ENCODE measurements around the gene PHACTR2. TPM values are rescaled to one million over a fixed set of nuclear protein-coding genes. Genes with fewer than 3 reads are reported as not detected.
"Not testable (repeated sequence)": the region's sequence is repeated elsewhere in the genome, so short reads cannot be mapped to it uniquely, and the experiment has no call there.

The PHACTR2 gene
- total RNA-seq, result 100 to 1,000 TPM in 1 of 4 donors, 10 to 100 TPM in 3; 50.8 to 102 (median 65.1) TPM

- peak; percentile 85 for ATAC-seq (ENCODE audit: low FRiP score)
- TF ChIP-seq CTCF (IDR thresholded peaks at IDR 0.05), result no peak
- peak; percentile 39 for DNase-seq (ENCODE audit: low spot score)
Measured at GRCh38 chr6:143677891-143678791, at the start of gene PHACTR2. PHACTR2 (plus strand) TSS chr6:143677965; CDS start chr6:143678164, 199 bp downstream.

GRCh38 chr6:143629104-143630080 is 48.4 kb upstream of the PHACTR2 start:
- no peak for ATAC-seq (ENCODE audit: low FRiP score)
- no peak for TF ChIP-seq CTCF (IDR thresholded peaks at IDR 0.05)

DNA sequence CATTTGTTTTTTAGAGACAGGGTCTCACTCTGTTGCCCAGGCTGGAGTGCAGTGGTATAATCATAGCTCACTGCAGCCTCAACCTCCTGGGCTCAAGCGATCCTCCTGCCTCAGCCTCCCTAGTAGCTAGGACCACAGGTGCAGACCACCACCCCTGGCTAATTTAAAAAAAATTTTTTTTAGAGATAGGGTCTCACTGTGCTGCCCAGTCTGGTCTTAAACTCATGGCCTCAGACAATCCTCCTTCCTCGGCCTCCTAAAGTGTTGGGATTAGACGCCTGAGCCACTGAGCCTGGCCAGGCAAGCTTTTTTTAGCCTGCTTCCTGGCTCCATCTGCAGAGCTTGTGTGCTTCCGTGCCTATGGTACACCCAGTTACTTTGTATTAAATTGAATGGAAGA is 46.6 kb upstream of the PHACTR2 start:
- not testable (repeated sequence) for ATAC-seq (ENCODE audit: low FRiP score); DNase-seq (ENCODE audit: low spot score)

More at GRCh38 chr6:143629104-143630080, 48.4 kb upstream of the PHACTR2 start:
- no peak for DNase-seq (ENCODE audit: low spot score)

- no peak for TF ChIP-seq CTCF (IDR thresholded peaks at IDR 0.05)
- DNase-seq (ENCODE audit: low spot score) (no peak), ATAC-seq (ENCODE audit: low FRiP score) (no peak)
Measured at GRCh38 chr6:143632894-143633293, 44.9 kb upstream of the PHACTR2 start.

- no peak for DNase-seq (ENCODE audit: low spot score)
- no peak for ATAC-seq (ENCODE audit: low FRiP score)
- TF ChIP-seq CTCF (IDR thresholded peaks at IDR 0.05), result no peak
Measured at GRCh38 chr6:143634486-143634885, 43.3 kb upstream of the PHACTR2 start.

DNA sequence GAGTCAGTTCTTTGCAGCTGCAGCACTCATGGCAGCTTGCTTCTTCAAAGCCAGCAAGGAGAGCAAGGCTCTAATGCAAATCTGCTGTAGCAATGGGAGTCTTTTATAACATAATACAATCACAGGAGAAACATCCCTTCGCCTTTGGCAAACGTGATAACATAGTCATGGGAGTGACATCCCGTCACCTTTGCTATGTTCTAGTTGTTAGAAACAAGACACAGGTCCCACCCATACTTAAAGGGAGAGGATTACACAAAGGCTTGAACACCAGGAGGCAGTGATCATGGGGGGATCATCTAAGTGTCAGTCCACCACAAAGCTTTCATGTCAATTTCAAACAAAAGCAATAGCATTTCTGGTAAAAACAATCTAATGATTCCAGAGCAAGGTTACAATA is 40.1 kb upstream of the PHACTR2 start:
- no peak for ATAC-seq (ENCODE audit: low FRiP score)
- no peak for DNase-seq (ENCODE audit: low spot score)
- no peak for TF ChIP-seq CTCF (IDR thresholded peaks at IDR 0.05)

- no peak for TF ChIP-seq CTCF (IDR thresholded peaks at IDR 0.05)
- no peak for DNase-seq (ENCODE audit: low spot score)
- ATAC-seq (ENCODE audit: low FRiP score), result no peak
Measured at GRCh38 chr6:143642403-143642802, 35.4 kb upstream of the PHACTR2 start.
